Measurements from ENCODE around the gene UQCRHL.

Gene UQCRHL

GRCh38 chr1:15799928-15800835 lies 7.3 kb downstream of the UQCRHL start:
- TF ChIP-seq, protein P1, sequence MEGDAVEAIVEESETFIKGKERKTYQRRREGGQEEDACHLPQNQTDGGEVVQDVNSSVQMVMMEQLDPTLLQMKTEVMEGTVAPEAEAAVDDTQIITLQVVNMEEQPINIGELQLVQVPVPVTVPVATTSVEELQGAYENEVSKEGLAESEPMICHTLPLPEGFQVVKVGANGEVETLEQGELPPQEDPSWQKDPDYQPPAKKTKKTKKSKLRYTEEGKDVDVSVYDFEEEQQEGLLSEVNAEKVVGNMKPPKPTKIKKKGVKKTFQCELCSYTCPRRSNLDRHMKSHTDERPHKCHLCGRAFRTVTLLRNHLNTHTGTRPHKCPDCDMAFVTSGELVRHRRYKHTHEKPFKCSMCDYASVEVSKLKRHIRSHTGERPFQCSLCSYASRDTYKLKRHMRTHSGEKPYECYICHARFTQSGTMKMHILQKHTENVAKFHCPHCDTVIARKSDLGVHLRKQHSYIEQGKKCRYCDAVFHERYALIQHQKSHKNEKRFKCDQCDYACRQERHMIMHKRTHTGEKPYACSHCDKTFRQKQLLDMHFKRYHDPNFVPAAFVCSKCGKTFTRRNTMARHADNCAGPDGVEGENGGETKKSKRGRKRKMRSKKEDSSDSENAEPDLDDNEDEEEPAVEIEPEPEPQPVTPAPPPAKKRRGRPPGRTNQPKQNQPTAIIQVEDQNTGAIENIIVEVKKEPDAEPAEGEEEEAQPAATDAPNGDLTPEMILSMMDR (IDR thresholded peaks at IDR 0.05; ENCODE audit: borderline replicate concordance, insufficient read depth, low read depth, low read length): no peak

GRCh38 chr1:15799004-15799867 lies 8.2 kb downstream of the UQCRHL start:
- TF ChIP-seq, protein P1 (IDR thresholded peaks at IDR 0.05; ENCODE audit: borderline replicate concordance, insufficient read depth, low read depth, low read length): no peak
- no peak overlapping the region for H3K4me3 ChIP-seq (ENCODE audit: low read depth, low read length)

More at GRCh38 chr1:15799928-15800835, 7.3 kb downstream of the UQCRHL start:
- H3K4me3 ChIP-seq (ENCODE audit: low read depth, low read length): no peak overlapping the region

GRCh38 chr1:15797614-15798390 lies 9.6 kb downstream of the UQCRHL start:
- H3K4me3 ChIP-seq (ENCODE audit: low read depth, low read length): no peak overlapping the region
- TF ChIP-seq, protein P1 (IDR thresholded peaks at IDR 0.05; ENCODE audit: borderline replicate concordance, insufficient read depth, low read depth, low read length): no peak

DNA sequence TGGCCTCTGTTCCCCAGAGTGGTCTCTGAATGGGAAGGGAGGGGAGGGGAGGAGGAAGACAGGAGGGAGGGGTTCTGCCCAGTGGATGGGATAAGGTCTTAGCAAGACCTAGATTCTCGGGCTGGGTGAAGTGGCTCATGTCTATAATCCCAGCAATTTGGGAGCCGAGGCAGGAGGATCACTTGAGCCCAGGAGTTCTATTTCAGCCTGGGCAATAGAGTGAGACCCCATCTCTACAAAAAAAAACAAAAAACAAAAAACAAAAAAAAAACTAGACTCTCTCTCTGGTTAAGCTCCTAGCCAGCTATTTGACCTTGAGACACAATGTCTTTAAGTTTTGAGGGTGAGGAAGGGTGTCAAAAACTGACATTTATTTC lies 11.4 kb downstream of the UQCRHL start:
- TF ChIP-seq, protein P1 (IDR thresholded peaks at IDR 0.05; ENCODE audit: borderline replicate concordance, insufficient read depth, low read depth, low read length): no peak
- no peak overlapping the region for H3K4me3 ChIP-seq (ENCODE audit: low read depth, low read length)

- TF ChIP-seq, protein P1 (IDR thresholded peaks at IDR 0.05; ENCODE audit: borderline replicate concordance, insufficient read depth, low read depth, low read length): no peak
- no peak overlapping the region for H3K4me3 ChIP-seq (ENCODE audit: low read depth, low read length)
Measured at GRCh38 chr1:15788624-15789301, 18.7 kb downstream of the UQCRHL start.

DNA sequence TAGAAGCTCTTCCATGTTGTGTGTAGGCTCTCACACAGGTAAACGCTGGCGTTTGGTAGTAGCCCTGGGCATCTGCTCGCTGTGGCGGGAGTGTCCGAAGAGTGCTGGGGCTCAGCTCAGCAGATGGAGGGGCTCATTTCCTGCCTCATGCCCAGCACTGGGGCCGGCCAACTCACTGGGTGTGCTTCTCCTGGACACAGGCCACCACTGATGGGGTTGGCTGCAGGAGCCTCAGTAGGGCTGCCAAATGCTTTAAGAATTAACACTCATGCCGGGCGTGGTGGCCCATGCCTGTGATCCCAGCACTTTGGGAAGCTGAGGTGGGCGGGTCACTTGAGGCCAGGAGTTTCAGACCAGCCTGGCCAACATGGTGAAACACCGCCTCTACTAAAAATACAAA lies 20.9 kb downstream of the UQCRHL start:
- TF ChIP-seq, protein P1 (IDR thresholded peaks at IDR 0.05; ENCODE audit: borderline replicate concordance, insufficient read depth, low read depth, low read length): no peak
- H3K4me3 ChIP-seq (ENCODE audit: low read depth, low read length): no peak overlapping the region
